DMS 273 treated with DMSO at 0.1 percent for 48 hours (cell line): Measurements from ENCODE around the gene FKBP2.

Source experiments
- DNase-seq: peaks from one replicate; lab custom pipeline; 2025; lab: John Stamatoyannopoulos, UW

The FKBP2 gene

DNA sequence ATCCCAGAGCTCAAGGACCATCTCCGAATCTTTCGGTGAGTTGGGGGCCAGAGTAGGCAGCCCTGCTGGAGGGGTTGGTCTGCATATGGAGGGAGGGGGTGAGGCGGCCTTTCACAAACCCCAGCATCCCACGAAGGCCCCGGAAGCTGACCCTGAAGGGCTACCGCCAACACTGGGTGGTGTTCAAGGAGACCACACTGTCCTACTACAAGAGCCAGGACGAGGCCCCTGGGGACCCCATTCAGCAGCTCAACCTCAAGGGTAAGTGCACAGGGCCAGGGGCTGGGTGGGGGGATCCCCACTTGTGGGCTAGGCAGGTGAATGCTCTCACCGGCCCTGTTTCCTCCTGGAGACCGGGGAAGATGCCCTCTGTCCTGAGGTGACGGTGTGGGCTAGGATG is 21.1 kb upstream of the FKBP2 start:
- DNase-seq = no peak

DNA sequence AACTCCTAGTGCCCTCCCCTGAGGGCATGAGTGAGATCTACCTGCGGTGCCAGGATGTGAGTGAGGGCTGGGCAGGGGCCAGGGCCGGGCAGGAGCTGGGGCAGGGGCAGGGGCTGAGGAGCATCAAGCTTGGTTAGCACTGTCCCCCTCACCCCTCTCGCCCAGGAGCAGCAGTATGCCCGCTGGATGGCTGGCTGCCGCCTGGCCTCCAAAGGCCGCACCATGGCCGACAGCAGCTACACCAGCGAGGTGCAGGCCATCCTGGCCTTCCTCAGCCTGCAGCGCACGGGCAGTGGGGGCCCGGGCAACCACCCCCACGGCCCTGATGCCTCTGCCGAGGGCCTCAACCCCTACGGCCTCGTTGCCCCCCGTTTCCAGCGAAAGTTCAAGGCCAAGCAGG is 20.6 kb upstream of the FKBP2 start:
- DNase-seq = no peak

DNA sequence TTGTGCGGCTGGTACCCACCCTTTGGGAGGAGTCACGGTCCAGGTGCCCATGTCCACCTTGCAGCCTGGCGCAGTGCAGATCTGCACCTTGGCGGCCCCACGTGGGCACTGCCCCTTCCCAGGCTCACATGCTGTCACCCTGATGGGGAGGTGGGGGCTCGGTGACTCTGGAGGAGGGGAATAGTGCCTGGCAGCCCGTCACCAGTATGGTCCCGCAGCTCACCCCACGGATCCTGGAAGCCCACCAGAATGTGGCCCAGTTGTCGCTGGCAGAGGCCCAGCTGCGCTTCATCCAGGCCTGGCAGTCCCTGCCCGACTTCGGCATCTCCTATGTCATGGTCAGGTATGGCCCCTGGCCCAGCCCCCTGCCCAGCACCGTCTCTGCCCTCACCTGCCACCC is 20.1 kb upstream of the FKBP2 start:
- no peak for DNase-seq

DNA sequence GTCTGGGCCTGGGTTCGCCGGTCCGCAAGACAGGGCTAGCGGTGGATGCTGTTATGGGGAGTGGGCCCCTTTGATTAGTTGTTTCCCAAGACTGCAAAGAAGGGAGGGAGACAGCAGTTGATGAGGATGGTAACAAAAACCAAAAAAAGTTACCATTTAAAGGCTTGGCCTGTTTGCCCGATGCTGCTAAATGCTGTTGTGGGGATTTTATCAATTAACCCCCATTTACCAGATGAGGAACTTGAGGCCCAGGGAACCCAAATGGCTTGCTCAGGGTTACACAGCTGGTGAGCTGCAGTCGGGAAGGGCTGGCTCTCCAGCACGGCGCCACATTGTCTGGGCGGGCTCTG is 18.3 kb upstream of the FKBP2 start:
- DNase-seq = peak; percentile 29

DNA sequence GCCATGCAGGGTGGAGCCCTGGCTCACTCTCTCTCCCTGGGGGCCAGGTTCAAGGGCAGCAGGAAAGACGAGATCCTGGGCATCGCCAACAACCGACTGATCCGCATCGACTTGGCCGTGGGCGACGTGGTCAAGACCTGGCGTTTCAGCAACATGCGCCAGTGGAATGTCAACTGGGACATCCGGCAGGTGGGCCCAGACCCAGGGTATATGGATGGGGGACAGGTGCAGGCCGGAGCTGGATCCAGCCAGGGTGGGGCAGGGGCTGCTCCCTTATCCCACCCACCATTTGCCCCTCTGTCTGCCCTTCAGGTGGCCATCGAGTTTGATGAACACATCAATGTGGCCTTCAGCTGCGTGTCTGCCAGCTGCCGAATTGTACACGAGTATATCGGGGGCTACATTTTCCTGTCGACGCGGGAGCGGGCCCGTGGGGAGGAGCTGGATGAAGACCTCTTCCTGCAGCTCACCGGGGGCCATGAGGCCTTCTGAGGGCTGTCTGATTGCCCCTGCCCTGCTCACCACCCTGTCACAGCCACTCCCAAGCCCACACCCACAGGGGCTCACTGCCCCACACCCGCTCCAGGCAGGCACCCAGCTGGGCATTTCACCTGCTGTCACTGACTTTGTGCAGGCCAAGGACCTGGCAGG is 17.8 kb upstream of the FKBP2 start:
- DNase-seq = no peak

DNA sequence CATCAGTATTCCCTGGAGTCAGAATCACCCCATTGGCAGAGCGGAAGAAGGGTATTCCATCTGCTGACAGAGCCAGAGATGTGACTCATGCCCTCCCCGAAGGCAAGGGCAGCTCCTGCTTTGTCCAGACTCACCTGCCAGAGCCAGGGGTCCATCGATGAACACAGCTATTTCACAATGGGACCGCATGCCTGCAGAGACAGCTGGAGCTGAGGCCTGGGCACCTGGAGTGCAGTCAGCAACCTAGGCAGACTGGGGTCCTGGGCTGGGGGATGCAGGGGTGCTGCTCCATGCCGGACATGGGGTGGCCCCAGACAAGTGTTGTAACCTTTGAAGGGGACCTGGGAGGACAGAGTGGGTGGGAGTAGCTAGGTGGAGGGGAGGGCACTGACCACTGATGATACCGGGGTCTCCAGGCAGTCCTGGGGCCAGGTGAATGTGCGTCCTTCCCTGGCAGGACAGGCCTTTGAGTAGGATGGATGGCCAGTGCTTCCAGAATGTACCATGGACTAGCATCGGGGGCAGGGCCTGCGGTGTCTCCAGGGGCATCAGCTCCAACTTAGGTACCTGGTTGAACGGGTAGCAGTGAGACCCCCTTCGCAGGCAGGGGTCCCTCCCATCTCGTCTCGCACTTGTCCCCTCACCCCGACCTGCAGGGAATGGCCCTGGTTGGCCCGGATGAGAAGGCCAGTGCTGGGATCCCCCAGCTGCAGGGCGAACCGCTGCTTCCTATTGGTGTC is 16.6 kb upstream of the FKBP2 start:
- no peak for DNase-seq

DNA sequence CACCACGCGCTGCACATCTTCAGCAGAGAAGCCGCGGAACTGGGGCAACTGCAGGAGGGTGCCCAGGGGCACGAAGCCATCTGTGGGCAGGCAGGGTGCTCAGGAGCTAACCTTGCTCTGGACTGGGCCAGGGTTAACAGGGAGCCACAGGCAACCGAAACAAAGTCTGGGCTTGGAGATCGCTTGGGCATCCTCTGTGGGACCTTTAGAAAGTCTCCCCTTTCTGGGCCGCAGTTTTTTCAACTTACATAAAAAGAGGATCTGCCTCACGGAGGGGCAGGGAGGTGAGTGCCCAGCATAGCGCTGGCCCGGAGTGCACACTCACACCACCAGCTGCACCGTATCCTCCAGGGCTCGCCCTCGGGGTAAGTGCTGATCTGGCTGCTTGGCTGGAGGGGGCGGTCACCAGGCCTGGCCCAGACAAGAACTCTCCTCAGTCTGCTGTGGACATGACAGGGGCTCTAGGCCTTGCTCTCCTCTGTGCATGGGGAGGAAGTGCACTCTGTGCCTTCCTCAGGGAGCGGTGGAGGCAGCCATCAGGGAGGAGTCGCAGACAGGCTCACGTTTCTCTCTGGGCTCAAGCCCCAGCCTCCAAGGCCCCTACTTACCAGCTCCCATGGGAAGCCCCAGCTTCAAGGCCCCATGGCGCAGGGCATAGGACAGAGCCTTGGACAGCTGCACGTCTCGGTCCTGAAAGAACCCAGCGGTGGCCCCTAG is 15.8 kb upstream of the FKBP2 start:
- no peak for DNase-seq

DNA sequence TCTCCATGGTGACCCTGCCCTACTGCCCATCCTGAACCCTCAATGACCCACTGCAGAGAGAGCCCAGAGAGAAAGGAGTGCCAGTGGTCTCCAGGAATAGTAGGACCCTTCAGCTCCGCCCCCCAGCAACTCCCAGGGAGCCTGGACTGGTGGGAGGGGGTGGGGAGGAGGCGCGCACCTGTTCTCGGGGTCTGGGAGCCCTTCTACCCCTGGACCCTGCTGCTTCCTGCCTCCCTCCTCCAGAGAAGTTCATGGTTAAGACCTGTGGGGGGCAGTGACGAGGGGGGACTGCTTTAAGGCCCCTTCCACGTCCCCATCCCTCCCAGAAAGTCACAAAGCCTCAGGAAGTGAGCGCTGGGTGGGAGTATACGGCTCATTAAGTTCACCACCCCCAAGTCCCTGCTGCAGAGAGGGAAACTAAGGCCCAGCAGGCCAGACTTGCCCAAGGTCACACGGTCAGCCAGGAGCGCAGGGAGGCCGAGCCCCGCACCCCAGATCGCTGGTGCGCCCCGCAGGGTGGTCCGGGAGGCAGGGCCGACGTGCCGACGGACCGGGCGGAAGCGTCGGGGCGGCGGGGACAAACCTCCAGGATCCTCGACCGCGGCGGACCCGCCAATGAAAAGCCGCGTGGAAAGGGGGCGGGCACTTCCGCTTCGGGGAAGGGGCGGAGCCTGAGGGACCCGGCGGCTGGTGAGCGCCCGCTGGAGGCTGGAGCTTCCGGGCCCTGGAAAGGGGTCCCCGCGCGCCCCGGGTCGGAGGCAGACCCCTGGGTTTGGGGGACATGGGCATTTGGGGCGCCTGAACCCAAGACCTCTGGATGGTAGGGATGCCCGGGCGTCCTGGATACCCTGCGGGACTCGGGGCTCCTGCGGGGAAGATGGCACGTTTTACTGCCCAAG is 15.0 kb upstream of the FKBP2 start, which contains the start of the genes NUDT22 and TRPT1:
TSS of gene NUDT22 (plus strand) at position 667 of the 899 bp plus-strand sequence. CDS start 379 bp downstream, outside the sequence.
TSS of gene TRPT1 (minus strand) at position 579 of the 899 bp plus-strand sequence. CDS start at position 253, 326 bp downstream.
- DNase-seq = peak; percentile 17

DNA sequence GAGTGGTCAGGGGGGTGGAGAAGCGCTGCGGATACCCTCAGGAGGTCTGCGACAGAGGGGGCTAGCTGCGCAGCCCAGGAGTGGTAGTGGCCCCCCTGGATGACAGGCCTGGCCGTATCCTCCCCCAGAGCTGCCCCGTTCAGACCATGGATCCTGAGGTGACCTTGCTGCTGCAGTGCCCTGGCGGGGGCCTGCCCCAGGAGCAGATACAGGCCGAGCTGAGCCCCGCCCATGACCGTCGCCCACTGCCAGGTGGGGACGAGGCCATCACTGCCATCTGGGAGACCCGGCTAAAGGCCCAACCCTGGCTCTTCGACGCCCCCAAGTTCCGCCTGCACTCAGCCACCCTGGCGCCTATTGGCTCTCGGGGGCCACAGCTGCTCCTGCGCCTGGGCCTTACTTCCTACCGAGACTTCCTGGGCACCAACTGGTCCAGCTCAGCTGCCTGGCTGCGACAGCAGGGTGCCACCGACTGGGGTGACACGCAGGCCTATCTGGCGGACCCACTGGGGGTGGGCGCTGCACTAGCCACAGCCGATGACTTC is 14.3 kb upstream of the FKBP2 start:
- no peak for DNase-seq

DNA sequence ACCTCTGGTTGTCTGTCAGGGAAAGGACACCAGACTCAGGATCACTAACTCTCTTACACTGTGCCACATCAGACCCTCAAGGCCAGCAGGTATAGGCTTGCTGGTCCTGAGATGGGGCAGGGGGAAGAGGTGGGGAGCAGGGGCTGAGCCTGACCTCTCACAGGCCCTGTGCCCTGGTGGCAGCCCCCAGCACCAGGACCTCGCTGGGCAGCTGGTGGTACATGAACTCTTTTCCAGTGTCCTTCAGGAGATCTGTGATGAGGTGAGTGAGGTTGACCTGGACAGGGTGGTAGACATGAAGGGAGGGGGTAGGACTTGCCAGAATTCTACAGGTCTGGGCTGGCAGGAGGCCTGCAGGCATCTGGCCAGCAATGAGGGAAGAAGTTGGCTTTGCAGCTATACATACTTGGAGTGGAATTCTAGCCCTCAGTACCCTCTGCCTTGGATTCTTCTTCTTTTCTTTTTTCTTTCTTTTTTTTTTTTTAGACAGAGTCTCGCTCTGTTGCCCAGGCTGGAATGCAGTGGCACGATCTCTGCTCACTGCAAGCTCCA is 13.4 kb upstream of the FKBP2 start:
- no peak for DNase-seq

DNA sequence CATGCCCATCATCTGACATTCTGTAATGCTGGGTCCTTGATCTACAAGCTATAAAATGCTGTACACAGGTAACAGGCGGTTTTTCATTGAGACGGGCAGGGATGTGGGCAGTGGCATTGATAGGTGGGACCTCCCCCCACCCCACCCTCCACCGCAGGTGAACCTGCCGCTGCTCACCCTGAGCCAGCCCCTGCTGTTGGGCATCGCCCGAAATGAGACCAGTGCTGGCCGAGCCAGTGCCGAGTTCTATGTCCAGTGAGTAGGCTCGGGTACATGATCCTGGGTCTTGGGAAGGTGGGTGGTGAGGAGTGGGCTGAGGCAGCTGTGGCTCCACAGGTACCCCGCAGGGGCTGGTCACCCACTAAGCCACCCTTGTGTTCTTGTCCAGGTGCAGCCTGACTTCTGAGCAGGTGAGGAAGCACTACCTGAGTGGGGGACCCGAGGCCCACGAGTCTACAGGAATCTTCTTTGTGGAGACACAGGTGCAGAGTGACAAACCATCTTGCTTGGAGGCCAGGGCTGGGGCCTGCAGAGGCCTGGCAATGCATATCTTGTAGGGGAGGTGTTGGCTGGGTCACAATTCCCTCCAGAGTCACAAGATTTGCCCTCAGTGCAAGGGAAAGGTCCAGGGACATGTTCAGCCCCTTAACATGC is 11.7 kb upstream of the FKBP2 start:
- DNase-seq = no peak

DNA sequence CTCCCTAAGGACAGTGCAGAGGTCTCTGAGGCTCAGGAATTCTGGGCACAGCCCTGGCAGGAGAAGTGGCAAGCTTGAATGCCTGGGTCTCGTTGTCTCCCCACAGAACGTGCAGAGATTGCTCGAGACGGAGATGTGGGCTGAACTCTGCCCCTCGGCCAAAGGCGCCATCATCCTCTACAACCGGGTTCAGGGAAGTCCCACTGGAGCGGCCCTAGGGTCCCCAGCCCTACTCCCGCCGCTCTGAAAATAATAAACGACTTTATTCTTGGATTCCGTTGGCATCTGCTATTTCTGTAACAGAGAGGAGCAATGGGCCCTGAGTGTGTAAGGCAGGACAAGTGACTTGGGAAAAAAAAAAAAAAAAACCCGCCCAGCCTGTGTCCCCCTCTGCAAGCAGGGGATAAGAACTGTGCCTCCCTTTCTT is 11.1 kb upstream of the FKBP2 start:
- no peak for DNase-seq

DNA sequence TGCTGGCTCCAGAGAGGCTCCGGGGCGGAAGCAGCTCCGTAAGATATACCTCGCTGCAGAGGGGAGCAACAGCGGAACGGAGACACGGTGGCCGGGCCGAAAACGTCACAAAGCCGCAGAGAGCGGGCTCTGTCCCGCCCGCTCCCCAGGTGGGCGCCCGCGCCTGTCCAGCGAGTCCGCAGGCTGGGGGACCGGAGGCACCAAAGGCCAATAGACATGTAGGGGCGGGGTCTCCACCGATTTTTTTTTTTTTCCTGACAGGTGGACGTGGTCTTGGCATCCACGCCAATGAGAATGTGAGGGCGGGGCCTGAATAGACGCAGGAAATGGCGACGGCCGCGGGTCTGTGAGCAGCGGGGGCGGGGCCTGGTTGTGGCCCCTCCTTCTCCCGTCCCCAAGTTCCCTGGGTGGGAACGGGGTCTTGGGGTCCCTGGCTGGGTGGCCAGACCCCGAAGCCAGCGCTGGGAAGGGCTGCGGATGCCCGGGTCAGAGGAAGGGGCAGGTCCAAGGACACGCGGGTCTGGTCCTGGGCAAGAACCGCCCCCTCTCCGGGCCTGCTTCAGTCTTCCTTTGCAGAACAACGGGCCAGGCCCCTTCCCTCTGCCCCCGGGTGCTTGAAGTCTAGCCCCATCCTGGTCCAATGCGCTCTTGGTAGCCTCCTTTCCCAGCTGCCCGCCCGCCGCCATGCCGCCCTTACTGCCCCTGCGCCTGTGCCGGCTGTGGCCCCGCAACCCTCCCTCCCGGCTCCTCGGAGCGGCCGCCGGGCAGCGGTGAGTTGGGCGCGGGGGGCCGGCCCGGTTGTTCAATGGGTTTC is 10.5 kb upstream of the FKBP2 start, which contains the start of gene DNAJC4:
TSS of gene DNAJC4 (plus strand) at position 378 of the 814 bp plus-strand sequence. CDS start at position 685, 307 bp downstream.
- DNase-seq = peak; percentile 45

DNA sequence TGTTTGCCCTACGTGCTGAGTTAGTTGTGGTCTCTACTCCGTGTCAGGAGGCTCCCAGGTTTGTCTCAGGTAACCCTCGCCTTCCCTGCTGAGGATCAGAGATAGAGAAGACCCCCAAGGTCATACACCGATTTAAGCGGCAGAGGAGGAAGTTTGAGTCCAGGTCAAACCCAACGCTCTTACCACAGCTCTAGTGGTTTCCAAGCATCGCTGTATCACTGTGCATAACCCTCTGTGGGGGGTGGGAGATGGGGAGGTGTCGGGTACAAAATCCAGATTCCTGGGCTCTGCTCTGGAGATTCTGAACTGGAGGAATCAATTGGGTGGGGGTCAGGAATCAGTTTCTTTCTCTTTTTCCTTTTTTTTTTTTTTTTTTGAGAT is 9.9 kb upstream of the FKBP2 start:
- no peak for DNase-seq

DNA sequence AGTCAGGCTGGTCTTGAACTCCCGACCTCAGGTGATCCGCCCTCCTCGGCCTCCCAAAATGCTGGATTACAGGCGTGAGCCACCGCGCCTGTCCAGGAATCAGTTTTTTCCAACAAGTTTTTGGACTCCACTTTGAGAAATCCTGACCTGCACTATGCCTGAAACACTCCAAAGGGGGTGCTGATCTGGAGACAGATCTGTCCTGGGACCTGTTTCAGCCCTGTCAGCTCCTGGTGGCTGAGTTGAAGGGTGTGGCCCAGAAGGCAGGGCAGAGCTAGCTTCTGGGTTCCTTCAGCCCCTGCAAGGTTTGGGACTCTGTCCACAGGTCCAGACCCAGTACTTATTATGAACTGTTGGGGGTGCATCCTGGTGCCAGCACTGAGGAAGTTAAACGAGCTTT is 9.3 kb upstream of the FKBP2 start:
- no peak for DNase-seq

DNA sequence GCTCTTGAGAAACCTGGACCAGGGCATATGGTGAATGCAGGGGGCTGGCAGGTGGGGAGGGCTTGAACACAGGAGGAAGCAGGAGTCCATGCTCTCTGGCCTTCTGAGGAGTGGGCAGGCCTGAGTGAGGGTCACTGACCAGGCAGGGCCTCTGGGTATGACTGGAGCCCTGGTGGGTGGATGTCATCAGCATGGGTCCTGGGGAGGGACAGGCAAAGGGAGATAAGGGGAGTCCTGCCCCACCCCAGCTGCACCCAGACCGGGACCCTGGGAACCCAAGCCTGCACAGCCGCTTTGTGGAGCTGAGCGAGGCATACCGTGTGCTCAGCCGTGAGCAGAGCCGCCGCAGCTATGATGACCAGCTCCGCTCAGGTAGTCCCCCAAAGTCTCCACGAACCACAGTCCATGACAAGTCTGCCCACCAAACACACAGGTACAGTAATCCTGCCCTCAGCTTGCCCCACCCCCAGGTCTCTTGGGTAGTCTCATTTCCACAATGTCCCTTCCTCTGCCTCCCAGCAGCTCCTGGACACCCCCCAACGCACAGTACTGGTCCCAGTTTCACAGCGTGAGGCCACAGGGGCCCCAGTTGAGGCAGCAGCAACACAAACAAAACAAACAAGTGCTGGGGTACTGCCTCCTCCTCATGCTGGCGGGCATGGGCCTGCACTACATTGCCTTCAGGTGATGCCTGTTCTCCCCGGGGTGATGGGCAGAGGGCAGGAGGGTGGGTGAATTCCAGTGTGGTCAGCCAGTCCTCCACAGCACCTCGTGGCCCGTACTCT is 8.5 kb upstream of the FKBP2 start:
- no peak for DNase-seq

DNA sequence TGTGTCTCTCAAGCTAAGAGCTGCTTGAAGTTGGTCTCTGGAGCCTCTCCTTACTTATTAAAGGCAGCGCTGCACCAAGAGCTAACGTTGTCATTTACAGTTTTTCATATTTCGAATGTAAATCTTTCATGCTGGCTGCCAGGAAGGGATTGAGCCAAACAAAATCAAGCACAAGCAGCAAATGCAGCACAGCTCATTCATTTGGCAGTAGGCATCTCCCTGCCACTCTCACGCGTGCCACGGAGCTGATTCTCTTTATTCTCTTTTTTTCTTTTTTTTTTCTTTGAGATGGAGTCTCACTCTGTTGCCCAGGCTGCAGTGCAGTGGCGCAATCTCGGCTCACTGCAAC is 8.0 kb upstream of the FKBP2 start:
- DNase-seq = no peak

DNA sequence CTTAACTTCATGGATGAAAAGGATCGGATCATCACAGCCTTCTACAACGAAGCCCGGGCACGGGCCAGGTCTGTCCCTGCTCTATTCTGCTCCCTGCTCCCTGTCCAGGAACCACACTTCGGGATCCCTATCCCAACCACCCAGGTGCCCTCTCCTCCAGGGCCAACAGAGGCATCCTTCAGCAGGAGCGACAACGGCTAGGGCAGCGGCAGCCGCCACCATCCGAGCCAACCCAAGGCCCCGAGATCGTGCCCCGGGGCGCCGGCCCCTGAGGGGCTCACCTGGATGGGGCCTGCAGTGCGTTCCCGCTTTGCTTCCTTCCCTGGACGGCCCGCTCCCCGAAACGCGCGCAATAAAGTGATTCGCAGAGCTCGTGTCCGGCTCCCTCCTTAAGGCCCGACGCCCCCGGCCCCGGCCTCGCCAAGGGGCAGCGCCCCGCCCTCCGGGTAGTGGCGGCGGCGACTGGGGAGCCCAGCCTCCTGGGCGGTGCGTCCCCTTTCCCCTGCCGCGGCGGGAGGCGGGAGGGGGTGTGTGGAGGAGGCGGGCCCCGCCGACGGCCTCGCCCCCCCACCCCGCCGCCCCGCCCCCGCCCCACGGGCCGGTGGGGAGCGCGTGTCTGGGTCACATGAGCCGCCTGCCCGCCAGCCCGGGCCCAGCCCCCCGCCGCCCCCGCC is 6.8 kb upstream of the FKBP2 start, which contains the start of gene VEGFB:
TSS of gene VEGFB (plus strand) at position 672 of the 674 bp plus-strand sequence. CDS start 250 bp downstream, outside the sequence.
- no peak for DNase-seq
